Regular cardiac myocyte (primary cell): Measurements from ENCODE around the gene SKA3. TPM values are rescaled to one million over a fixed set of nuclear protein-coding genes. Genes with fewer than 3 reads are reported as not detected.

ENCODE experiments used
- total RNA-seq: library from RNA; depleted of rRNA; stranded (reverse); fragments of >200 nt; gene quantifications from 2 replicates; pipeline ENCODE4 v1.2.3, GENCODE V29; 2014

The SKA3 gene
- 3.7 and 12.3 TPM in 2 replicates for total RNA-seq

DNA sequence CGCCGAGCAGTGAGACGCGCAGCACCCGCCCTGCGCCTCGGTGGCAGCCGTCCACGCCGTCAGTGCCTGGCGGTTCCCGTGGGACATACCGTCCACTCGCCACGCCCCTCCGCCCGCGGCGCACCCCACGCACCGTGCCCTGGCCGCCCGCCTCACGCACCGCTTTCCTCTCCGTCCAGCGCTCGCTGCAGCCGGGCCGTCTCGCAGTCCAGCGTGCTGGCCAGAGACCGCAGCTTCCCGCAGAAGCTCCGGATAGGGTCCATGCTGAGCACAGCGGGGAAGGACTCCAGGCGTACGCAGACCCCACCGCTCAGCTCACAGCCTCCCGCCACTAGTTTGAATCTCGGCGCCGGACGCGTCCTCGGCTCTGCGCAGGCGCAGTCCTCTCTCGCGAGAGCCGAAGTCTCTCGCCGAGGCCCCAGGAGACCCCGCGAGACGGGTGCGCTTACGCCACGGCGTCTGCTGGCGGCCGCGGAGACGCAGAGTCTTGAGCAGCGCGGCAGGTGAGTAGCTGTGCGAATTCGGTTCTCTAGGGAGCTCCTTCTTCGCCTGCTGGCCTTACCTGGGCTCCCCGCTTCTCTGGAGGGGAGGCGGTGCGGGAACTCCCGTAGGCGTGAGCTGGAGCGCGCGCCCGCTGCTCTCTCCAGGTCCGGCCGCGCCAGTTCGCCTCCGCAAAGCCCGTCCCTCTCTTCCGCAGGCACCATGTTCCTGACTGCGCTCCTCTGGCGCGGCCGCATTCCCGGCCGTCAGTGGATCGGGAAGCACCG, at the start of gene SKA3, which contains the start of gene MRPL57:
TSS of gene SKA3 (minus strand) at position 338 of the 767 bp plus-strand sequence. CDS start at position 263, 75 bp downstream.
TSS of gene MRPL57 (plus strand) at position 444 of the 767 bp plus-strand sequence. CDS start at position 703, 259 bp downstream.

Other genes starting within 250 kb of the SKA3 start
- gene LATS2, start 115.0 kb downstream of the SKA3 start, total RNA-seq: 11.0 and 11.7 TPM in 2 replicates
- gene SAP18, start 36.4 kb downstream of the SKA3 start, total RNA-seq: 35.5 and 52.0 TPM in 2 replicates
- gene MRPL57, start 106 bp upstream of the SKA3 start, total RNA-seq: 15.2 and 23.2 TPM in 2 replicates